CD4-positive, alpha-beta T cell treated with Interleukin-15 for 1 hour (primary cell): ENCODE results near the gene PRR7.
A peak's percentile ranks its signal among the peaks of the same experiment; 100 is the strongest.
"Not testable (repeated sequence)": the region's sequence is repeated elsewhere in the genome, so short reads cannot be mapped to it uniquely, and the experiment has no call there.

Experiments
- DNase-seq: peaks from one replicate; pipeline ENCODE4 v3.0.0-alpha.2; 2020

The PRR7 gene

DNA sequence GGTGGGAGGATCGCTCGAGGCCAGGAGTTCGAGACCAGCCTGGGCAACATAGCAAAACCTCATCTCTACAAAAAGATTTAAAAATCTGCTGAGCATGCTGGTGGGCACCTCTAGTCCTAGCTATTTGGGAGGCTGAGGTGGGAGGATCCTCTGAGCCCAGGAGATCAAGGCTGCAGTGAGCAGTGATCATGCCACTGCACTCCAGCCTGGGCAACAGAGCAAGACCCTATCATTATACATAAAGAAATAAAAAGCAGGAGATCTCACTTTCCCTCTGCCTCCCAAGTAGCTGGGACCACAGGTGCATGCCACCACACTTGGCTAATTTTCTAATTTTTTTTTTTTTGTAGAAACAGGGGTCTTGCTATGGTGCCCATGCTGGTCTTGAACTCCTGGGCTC, 39.1 kb downstream of the PRR7 start:
- DNase-seq: not testable (repeated sequence)

DNA sequence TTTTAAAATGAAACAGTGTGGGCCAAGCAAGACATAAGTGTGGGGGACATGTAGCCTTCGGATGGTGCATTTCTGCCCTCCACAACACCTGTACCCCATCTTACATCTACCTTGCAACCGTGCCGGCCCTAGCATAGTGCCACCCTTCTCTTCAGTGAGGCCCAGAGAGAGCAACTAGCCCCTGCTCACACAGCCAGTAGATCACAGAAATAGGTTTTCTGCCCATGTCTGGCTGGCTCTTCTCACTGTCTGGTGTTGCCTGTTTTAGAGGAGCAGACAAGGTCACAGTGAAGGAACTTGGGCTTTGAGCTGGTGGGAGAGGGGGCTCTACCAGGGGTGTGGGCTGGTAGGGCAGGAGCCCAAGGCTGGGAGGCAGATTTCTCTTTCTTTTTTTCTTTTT, 39.6 kb downstream of the PRR7 start:
- DNase-seq: no peak

DNA sequence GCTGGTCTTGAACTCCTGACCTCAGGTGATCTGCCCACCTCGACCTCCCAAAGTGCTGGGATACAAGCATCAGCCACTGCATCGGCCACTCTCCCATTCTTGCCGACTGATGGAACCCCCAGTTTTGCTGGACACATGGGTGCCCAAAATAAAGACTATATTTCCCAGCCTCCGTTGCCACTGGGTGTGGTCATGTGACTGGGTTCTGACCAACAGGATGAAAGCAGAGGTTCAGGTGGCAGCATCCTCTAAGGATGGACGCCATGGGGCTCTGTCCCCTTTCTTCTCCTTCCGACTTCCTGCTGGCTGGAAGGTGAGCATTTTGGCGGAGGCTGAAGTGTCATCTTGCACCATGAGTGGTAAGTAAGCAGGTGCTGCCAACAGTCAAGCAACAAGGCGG, 40.5 kb downstream of the PRR7 start:
- DNase-seq: no peak

DNA sequence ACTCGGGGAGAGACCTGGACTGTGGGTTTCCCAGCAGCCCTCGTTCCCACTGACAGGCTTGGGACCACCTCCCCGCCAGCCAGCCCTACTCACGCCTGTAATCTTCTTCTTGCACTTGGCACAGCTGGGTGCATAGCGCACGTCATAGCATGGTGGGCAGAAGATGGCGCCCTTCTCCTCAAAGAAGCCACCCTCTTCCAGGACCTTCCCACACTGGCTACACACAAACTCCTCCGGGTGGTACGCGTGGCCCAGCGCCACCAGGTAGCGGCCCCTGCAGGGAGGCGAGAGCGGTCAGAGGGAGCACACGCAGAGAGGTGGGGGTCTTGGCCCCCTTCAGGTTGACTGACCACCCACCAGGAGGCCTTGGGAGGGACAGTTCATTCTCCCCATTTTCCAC, 41.4 kb downstream of the PRR7 start:
- DNase-seq: no peak

DNA sequence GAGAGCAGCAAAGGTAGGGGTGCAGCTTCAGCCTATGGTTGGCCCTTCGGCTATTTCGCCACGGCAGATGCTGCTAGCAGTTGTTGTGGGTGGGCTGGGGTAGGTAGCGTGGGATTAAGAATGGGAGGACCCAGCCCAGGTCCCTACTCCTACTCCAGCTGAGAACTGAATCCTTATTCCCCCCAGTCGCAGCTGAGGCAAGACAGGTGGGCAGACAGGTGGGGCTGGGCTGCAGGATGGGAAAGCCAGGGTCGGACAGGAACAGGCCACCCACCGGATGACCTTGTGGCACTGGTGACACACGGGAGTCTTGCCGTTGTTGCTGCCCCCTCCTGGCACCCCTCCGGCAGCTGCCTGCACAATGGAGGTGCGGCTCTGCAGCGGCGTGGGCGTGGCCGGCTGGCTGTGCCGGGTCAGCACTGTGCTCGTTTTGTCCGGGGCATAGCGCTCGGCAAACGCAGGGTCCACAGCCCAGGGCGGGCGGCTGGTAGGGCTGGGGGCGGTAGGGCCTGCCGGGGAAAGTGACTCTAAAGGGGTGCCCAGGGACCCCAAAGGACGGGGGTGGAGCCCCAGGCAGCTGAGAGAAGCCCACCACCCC, 42.6 kb downstream of the PRR7 start:
- DNase-seq: no peak

DNA sequence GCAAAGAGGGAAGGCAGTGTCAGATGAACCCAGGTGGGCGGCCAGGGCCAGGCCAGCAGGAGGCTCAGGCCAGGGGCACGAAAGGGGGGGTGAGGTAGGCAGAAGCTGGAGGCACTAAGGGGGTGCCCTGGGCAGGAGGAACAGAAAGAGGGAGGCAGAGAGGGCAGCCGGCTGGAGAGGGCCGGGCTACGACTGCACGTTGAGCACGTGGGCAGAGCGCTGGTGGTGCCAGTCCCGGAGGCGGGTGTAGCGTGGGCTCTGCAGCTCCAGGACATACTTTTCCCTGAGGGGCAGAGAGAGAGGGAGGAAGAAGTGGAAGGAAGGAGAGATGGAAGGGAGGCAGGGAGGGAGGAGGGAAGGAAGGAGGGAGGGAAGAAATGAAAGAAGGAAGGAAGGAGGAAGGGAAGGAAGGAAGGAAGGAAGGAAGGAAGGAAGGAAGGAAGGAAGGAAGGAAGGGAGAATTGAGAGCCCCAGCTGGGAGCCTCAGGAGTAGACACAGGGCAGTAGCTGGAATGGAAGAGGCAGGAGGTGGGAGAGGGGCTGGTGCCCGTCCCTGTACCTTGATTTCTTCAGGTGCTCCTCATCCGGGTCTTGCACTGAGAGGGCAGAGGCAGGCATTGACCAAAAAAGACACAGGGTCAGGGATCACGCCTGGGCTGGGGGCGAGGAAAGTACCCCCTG, 43.8 kb downstream of the PRR7 start:
- no peak for DNase-seq

DNA sequence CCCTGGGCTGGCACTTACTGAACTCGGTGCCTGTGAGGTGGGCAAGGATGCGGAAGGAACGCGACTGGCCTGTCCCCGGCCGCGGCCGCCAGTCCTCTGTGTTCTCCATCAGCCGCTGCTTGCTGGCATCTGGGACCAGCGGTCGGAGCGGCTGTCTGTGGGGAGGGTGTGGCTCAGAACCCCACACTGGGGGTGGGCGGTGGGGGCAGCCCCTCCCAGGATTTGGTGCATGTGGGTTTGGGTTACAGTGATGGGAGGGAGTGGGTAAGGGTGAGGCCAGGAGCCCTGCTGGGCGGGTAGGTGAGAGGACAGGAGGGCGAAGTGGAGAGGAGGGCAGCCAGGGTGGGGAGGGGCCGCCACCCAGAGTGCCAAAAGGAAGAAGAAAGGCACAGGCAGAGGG, 44.4 kb downstream of the PRR7 start:
- no peak for DNase-seq

DNA sequence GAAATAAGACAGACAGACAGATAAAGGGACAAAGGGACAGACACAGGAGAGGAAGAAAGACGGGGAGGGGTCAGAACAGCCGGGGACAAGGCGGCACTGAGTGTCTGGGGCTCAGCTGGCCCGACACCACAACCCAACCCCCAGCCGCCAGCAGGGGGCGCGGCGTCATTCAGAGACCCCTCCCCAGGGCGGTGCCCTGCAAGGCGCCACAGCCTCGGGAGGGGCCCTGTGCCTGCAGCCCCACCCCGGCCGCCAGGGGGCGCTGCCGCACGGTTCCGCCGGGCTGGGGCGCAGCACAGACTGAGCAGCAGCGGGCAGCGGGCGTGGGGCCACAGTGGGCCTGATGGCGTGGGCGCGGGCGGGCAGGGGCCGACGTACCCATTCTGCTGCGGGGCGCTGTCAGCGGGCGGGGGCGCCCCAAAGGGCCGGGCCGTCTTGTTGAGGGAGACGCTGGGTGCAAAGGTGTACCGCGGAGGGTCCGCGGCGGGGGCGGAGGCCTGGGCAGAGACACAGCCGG, 44.9 kb downstream of the PRR7 start:
- no peak for DNase-seq

DNA sequence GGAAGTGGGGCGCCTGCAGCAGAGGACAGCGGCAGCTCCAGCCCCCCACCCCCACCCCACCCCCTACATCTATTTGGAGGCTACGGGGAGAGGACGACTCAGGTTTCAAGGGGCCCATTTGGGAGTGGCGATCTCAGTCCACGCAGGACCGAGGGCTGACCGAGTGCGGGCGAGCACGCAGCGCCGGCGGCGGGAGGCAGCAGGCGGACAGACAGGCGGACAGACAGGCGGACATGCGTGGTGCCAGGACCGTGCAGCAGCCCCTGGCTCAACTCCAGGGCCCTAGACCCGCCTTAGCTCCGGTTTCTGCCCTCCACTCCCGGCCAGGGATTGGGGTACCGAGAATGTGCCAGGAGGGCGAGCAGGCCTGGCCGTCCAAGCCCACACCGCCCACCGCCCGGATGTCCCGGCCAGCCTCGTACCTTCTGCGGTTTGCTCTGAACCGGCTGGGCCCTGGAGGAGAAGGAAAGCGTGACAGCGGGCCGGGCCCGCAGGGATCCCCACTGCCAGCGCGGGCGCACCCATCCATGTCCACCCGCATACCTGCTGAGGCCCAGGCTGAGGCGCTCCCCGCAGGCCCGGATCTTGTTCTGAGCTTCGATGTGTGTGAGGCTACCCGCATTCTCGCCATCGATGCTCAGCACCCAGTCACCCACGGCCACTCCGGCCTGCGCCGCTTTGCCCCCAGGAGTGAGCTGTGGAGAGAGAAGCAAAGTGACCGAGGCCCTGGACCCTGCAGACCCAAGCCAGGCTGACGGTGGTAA, 45.6 kb downstream of the PRR7 start:
- no peak for DNase-seq

DNA sequence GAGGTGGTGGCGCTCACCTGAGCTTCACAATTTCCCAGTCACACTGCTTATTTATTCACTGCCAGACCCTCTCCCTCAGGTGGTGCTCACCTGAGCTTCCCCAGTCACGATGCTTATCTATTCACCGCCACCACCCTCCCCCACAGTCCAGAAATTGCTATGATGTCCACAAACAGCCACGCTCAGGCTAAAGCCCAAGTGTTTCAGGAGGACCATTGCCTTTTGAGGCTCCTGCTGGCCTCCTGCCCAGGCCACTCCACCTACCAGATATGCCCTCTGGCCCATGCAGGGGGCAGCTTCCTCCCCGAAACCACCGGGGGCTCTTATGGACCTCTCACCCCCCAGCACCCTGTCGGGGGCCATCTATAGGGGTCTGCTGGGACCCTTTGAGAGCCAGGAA, 46.2 kb downstream of the PRR7 start:
- DNase-seq: no peak

DNA sequence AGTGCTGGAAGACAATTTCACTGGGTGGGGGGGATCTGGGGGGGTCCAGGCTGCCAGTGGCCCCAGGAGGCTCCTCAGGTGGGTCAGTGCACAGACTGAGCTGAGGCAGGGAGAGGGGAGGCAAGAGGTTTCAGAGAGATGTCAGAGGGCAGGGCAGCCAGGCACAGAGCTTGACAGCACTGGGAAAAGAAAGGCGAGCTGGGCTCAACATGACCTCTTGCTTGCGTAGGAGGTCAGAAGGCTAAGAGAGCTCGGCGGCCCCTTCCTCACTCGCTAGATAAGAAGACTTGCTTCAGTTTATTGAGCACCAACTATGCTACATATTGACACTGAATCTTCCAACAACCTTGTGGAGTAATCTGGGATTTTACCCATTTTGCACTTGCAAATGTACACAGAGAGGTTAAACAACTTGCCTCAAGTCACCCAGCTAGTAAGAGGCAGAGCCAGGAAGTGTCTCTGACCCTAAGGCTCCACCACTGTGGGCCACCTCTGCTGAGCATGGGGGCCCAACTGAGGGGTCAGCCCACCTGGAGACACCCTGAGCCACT, 47.3 kb downstream of the PRR7 start:
- no peak for DNase-seq

DNA sequence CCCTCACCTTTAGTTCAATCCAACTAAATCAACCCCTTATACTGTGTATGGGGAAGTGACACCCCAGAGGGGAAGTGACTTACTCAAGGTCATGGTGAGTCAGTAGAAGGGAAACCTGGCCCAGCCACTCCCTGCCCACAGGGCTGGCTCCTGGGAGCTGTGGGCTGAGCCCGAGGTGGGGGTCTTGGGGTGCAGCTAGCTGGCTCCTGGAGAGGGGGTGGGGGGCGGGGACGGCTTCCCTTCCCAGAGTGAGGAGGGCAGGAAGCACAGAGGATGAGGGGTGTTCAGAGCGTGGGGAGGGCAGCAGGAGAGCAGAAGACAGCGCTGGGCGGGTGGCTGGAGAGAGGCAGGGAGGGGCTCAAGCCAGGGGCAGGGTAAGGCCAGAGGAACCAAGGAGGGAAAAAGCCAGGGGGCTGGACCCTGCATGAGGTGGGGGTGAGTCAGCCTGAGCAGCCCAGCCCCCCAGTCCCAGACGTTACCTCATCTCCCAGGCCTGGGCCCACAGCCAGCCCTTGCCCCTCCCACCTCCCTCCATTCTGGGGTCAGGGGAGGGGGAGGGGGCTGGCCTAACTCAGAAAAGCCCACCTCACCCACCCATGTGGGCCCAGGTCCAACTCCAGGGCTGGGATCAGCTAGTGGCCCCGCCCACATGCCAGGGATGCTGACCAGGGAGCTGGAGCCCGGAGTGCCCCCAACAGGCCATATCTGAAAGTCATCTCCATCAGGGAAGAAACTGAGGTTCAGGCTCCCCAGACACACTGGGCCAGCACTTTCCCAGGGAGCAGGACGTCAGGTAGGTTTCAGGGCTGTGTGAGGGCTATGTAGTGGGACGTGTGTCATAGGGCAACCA, 48.0 kb downstream of the PRR7 start:
- peak; percentile 75 for DNase-seq

DNA sequence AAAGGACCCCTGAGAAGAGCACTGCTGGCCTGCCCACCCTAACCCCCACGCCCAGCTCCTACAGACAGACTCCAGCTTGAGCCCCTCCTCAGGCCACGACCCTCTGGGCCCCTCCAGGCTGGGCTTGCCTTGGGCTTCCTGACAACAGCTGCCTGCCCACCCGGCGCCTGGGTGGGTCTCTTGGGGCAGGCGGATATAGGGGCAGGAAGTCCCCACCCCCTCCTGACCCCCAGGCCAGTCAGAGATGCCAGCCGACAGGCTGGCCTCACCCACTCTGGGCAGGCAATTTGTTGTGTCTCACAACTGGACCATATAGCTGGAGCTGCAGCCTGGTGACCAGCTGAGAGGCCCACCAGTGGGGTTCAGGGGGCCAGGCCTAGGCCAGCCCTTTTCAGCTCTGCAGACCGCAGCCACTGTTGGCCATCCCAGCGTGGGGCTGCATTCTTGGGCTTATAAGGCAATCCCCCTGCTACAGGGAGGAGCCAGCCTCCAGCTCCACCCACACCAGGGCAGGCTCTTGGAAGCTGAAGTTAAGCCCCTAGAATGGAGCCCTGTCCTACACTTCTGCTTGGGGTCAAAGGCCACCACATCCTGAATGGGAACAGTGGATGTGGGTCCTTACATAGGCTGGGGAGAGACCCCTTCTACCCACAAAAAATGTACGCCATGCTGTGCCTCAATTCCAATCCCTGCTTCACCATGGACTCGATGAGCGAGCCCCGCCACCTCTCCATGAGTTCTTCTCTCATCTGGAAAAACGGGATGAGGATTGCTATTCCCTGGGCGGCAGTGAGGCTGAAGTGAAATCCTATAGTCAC, 48.8 kb downstream of the PRR7 start:
- DNase-seq: no peak

DNA sequence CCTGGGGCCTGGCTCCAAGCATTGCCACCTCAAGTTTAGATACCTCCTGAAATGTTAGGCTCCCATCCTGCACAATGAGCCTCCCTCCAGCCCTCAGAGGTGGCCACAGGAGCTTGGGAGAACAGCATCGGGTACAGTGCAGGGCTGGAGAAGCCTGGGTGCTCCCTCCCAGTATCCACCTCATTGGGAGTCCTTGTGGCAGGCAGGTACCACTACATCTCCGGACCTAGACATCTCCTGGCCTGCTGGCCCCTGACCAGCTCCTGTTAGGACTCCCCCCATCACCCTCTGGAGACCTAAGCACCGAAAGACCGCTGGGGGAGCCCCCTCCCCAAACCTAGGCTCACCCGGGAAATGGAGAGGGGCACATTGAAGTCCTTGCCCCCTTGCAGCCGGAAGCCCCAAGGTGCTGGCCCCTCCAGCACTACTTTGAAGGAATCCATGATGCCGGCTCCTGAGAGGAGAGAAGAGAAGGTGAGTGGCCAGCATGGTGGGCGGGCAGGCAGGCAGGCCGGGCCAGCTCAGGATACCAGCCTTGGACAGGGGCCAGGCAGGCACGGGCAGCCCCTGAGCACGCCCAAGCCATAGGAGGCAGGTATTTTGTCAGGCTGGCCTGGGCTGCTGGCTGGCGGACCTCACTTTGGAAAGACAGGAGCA, 49.6 kb downstream of the PRR7 start:
- no peak for DNase-seq

DNA sequence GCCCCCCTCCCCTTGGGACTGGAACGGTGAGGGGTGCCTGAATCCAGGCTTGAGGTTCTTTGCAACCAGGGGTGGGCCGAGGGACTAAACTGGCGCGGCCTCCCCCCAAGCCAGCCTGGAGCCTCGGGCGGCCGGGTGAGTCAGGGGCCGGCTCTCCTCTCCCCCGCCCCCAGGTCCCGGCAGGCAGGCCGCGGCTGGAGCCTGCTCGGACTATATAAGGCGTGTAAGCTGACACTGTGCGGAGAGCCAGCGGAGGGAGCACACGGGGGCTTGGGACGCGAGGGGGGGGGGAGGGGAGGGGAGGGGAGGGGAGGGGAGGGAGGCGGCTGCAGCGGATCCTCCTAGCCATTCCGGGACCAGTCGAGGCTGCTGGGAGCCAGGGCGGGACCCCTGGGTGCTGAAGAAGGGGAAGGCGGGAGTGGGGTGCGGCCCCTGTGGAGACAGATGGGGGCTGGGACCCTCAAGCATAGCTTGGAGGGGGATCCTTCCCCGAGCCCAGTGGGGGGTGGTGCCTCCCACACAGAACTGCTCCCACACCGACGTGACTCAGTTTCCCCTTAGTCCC, 50.2 kb downstream of the PRR7 start:
- DNase-seq: no peak

DNA sequence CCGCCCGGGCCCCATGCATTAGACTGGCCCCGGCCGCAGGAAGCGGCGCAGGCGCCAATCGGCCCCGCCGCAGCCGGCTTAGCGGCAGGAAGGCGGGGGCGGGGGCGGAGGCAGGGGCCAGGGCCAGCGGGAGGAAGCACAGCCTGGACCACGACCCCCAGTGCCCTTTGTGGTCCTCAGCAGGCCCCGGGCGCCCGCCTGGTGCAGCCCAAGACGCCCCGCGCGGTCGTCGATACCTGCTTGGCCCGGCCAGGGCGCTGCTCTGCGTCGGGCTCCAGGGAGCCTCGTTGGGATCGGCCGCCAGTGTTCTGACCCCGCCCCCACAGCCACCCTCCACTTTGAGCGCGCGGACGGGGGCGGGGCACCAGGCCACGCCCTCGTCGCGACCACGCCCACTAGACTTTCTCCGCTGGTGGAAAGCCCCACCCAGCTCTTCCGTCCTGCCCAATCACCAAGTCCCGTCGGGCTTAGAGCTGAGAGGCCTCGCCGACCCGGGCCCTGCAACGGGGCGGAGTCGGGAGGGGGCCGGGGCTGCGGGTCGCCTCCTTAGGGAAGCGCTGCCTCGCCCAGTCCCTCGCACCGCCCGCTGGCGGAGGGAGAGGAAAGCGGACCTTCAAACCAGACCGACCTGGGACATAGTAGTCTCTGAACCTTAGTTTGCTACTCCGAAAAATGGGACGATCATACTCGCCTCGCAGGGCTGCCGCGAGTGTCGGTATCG, 50.8 kb downstream of the PRR7 start, which contains the start of gene PDLIM7:
Gene PDLIM7, minus strand, starts transcription at position 313 of the 721 bp plus-strand sequence. CDS start 1,092 bp downstream, outside the sequence.
- peak; percentile 94 for DNase-seq

DNA sequence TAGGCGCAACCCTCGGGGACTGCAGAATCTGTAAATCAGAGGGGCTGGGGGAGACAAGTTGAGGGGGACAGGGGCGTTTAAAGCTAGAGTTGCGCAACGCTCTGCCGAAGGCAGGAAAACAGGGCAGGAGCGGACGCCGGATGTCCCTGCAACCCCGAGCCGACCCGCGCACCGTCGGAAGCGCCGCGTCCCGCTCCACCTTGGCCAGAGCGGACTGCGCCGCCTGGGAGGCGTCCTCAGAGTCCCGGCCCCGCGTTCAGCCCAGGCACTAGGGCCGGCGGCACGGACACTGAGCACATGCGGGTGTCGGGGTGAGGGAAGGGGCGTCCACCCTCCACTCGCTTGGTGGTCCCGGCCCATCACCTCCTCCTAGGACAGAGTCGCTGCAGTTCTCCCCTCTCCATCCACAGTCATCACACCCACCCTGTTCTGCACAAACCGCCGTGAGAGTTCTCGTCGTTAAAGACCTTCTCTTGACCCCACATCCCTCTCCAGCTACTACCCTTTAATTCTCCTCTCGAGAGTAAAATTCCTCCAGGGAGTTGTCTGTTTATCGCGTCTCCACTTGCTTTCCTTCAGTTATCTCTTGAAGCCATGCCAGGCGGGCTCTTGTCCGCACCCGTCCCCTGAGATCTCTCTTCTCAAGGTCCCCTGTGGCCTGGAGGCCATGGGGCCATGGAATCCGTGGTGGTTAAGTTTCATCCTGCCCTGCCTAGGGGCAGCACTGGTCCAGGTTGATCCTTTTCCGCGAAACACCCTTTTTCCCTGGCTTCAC, 51.6 kb downstream of the PRR7 start:
- DNase-seq: no peak

DNA sequence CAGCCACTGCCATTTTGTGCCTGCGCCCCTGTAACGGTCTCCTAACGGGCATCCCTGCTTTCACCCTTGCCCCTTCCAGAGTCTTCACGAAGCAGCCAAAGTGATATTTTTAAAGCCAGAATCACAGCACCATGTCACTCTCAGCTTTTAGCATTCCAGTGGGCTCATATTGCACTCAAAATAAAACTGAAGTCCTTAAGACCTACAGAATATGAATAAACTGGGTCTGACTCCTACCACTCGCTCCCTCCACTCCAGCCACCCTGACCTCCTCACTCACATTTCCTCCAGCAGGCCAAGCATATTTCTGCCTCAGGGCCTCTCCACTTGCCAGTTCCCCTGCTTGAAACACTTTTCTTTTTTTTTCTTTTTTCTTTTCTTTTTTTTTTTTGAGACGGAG, 53.2 kb downstream of the PRR7 start:
- DNase-seq: no peak
